Heart left ventricle (tissue), 16 donors: ENCODE results near the gene ZNF343. TPM values are rescaled to one million over a fixed set of nuclear protein-coding genes. Genes with fewer than 3 reads are reported as not detected.

ENCODE experiments used
- ATAC-seq, 4 donors: fragments of 200-7000 bp; cut with Tn5 transposase; one replicate each; pipeline ENCODE4 v1.9.1; 2020 to 2022; ENCODE audit warnings: moderate library complexity in 4 of 4, mild to moderate bottlenecking in 3 of 4, moderate number of reproducible peaks in 1 of 4
- DNase-seq, 5 donors: peaks; one replicate each; pipeline ENCODE4 v3.0.0-alpha.2; 2020
- H3K27ac ChIP-seq, 12 donors: fragments of 200-600 bp; sonication (generic) in 4 of 12; one replicate each; pipeline versions ENCODE4 v1.5.0 to v1.8.0; 2016 to 2022; ENCODE audit warnings: mild to moderate bottlenecking in 2 of 12
- H3K27me3 ChIP-seq, 9 donors: fragments of 200-600 bp; sonication (generic) in 2 of 9; one replicate each; pipeline versions ENCODE4 v1.5.1 to v1.8.0; 2016 to 2022; ENCODE audit warnings: mild to moderate bottlenecking in 3 of 9
- H3K36me3 ChIP-seq, 9 donors: fragments of 200-600 bp; sonication (generic) in 2 of 9; one replicate each; pipeline versions ENCODE4 v1.5.0 to v1.8.0; 2018 to 2022; ENCODE audit warnings: mild to moderate bottlenecking in 2 of 9
- H3K4me1 ChIP-seq, 12 donors: fragments of 200-600 bp; sonication (generic) in 4 of 12; one replicate each; pipeline versions ENCODE4 v1.5.0 to v1.8.0; 2016 to 2022; ENCODE audit warnings: mild to moderate bottlenecking in 3 of 12
- H3K4me3 ChIP-seq, 12 donors: fragments of 200-600 bp; sonication (generic) in 4 of 12; one replicate each; pipeline versions ENCODE4 v1.5.0 to v1.8.0; 2017 to 2022; ENCODE audit warnings: mild to moderate bottlenecking in 9 of 12, moderate library complexity in 4 of 12
- H3K9me3 ChIP-seq, 12 donors: fragments of 200-600 bp; sonication (generic) in 4 of 12; one replicate each; pipeline versions ENCODE4 v1.5.0 to v1.8.0; 2016 to 2022; ENCODE audit warnings: mild to moderate bottlenecking in 1 of 12
- POLR2A ChIP-seq, 2 donors: fragments of 450-650 bp; IDR thresholded peaks; one replicate each; pipeline ENCODE4 v1.6.1; 2017; ENCODE audit warnings: antibody characterized with exemption in 2 of 2, mild to moderate bottlenecking in 2 of 2, moderate library complexity in 2 of 2
- whole genome bisulfite sequencing, 4 donors: extraction: QIAGEN DNeasy Blood & Tissue Kit in 2 of 4; methylation state at CpG; one replicate each; pipeline versions ENCODE4 v1.1.5 to v1.1.7; 2013 to 2018; 5-methylcytosine and 5-hydroxymethylcytosine counted together
- intact Hi-C, 10 donors: fragments of 100-400 bp; cut with DNase I; formaldehyde crosslinking; loops; one replicate each; pipeline versions ENCODE4 v1.11.1 to v1.14.2; 2022
- polyA plus RNA-seq, 2 donors: library from polyadenylated mRNA; stranded (reverse); fragments of 200-250 nt; gene quantifications; one replicate each; pipeline ENCODE4 v1.2.3, GENCODE V29; 2013
- total RNA-seq, 9 donors: library from RNA; depleted of rRNA in 2 of 9; stranded (reverse); fragments of >200 nt in 2 of 9; fragmentation: NEBNext Ultra II Directional in 3 of 9; extraction: Animal tissue kit (Norgen Biotek cat#: 25700) in 3 of 9; gene quantifications; one replicate each; pipeline versions ENCODE4 v1.1.0 to v1.2.4, GENCODE V29; 2016 to 2023
- TF ChIP-seq, protein P1 (sequence below), 12 donors: fragments of 200-600 bp; sonication (generic) in 4 of 12; IDR thresholded peaks; one replicate each; pipeline versions ENCODE4 v1.5.0 to v1.8.0; 2018 to 2022; ENCODE audit warnings: antibody characterized with exemption in 12 of 12, mild to moderate bottlenecking in 5 of 12
- donor health status: ischemic (EF 13 %, LVEDD 7.1; RV severe dilation, severe dysfunction).
- donor health status: healthy with polysubstance abuse.
- donor health status: DM: no; HTN: yes; CAD: no.
- donor health status: DM: no; HTN: no; CAD: no.
- donor health status: ischemic (EF 25% LVEDD 6.9; RV normal size, moderate dysfunction).
- donor health status: ischemic (EF 25% LVEDD 5.7; RV mildly dilated, moderate dysfunction).
- donor health status: healthy.
- donor health status: DM: yes; HTN: yes; CAD: no.
- donor health status: ischemic (EF 35%, LVEDD 5.7; RV mildly dilated, moderate dysfunction).
- donor health status: nonischemic (EF 11% LVEDD 7.7; RV severe dilation, severe dysfunction).
- donor health status: DM: yes; HTN: yes; CAD: no.
- donor health status: PGD.
- donor health status: ischemic (EF 29% LVEDD 5.4; RV normal size, mild dysfunction).
- donor health status: nonischemic (EF 23%, LVEDD 6.1; RV moderate dilation, normal function).

Gene ZNF343
- total and polyA plus RNA-seq, 11 donors: 2.6 to 8.6 (median 5.4) TPM

DNA sequence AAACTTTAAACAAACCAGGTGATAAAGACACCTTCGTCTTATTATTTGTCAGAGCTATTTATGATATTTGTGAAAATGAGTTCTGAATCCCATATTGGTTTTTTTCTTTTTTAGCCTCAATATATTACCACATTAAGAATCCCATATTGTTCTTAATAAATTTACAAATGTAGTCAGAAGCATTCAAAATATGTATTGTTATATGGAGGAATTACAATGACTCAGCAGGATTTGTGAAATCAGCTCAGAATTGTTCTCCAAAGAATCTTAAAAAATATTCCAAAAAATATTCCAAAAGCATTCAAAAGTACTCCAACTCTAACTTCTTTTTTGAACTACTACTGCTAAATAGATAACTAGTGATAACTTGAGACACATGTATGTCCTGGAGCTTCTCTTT lies 6.5 kb upstream of the ZNF343 start:
- 70 to 84% (median 79%) methylated on average over 1 of the region's 1 CpG for WGBS, 4 donors
- no peak for DNase-seq
- Histone ChIP-seq H3K4me3 (no peak overlapping the region), H3K27ac (no peak overlapping the region), H3K9me3 (no peaks in the 10 kb centered on the region), H3K36me3 (no peaks in the 10 kb centered on the region), H3K27me3 (no peaks in the 10 kb centered on the region), H3K4me1 (peaks cover 0 to 8% (median 0%) of the 10 kb centered on the region in 12 donors)
- no peak for TF ChIP-seq POLR2A (IDR thresholded peaks at IDR 0.05)
- TF ChIP-seq, protein P1, sequence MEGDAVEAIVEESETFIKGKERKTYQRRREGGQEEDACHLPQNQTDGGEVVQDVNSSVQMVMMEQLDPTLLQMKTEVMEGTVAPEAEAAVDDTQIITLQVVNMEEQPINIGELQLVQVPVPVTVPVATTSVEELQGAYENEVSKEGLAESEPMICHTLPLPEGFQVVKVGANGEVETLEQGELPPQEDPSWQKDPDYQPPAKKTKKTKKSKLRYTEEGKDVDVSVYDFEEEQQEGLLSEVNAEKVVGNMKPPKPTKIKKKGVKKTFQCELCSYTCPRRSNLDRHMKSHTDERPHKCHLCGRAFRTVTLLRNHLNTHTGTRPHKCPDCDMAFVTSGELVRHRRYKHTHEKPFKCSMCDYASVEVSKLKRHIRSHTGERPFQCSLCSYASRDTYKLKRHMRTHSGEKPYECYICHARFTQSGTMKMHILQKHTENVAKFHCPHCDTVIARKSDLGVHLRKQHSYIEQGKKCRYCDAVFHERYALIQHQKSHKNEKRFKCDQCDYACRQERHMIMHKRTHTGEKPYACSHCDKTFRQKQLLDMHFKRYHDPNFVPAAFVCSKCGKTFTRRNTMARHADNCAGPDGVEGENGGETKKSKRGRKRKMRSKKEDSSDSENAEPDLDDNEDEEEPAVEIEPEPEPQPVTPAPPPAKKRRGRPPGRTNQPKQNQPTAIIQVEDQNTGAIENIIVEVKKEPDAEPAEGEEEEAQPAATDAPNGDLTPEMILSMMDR (IDR thresholded peaks at IDR 0.05): no peak
- intact Hi-C loops: loop anchor here in 1 of 10 donors (5.0 kb wide), 1 partner anchor 132 kb away; no protein-coding TSS in a partner anchor
- ATAC-seq: no peak

DNA sequence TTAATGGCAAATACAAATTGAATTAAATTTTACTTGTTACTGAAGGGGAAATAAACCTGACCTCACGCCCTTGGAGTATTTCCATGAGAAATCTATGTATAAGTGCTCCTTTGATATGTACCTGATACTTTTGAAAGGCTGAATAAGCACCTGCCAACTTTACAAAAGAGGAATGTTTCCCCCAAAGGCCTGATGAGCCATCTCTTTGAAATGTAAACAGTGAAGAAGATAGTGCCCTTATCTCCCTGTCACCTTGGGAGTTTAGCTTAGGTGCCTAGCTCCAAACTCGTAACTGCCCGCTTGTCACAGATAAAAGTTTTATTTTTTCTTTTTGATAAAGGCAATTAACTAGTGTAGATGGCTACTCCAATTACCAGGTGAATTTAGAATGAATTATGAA lies 1.1 kb upstream of the ZNF343 start:
- peak overlapping the region in 9 of 12 donors; percentile 65 to 85 (median 78) for H3K4me3 ChIP-seq

DNA sequence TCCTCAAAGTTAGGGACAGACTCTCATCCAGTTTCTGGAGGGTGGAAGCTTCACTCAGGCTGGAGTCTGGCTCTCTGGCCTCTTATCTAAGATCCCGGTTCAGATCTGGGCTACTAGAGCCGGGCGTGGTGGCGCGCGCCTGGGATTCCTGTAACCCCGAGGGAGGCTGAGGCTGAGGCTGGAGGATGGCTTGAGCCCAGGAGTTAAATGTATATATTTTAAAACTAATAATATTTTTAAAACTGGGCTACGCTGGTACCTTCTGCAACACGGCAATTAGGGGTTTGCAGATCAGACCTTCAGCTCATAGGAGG lies 710 bp upstream of the ZNF343 start:
- WGBS, 4 donors: 33 to 48% (median 46%) methylated on average over 9 of the region's 9 CpGs
- Histone ChIP-seq H3K27ac (peak overlapping the region; percentile 85 to 95 (median 89)), H3K36me3 (no peaks in the 10 kb centered on the region), H3K9me3 (no peaks in the 10 kb centered on the region), H3K4me1 (peaks cover 0 to 21% (median 15%) of the 10 kb centered on the region in 12 donors), H3K4me3 (peak overlapping the region; percentile 55 to 89 (median 76)), H3K27me3 (no peaks in the 10 kb centered on the region)
- ATAC-seq (no peak), DNase-seq (no peak)
- TF ChIP-seq, protein P1 (IDR thresholded peaks at IDR 0.05): no peak
- intact Hi-C loops: loop anchor here in 4 of 10 donors (2.0 to 5.0 kb wide), 3 partner anchors 15 to 39 kb away; partner anchors contain the start of gene SNRPB (in 4 of the 4)

More for the DNA sequence above, 1.1 kb upstream of the ZNF343 start:
- Histone ChIP-seq H3K27me3 (no peaks in the 10 kb centered on the region), H3K27ac (no peak overlapping the region), H3K36me3 (no peaks in the 10 kb centered on the region), H3K9me3 (no peaks in the 10 kb centered on the region), H3K4me1 (peaks cover 0 to 24% (median 15%) of the 10 kb centered on the region in 12 donors)
- TF ChIP-seq, protein P1 (IDR thresholded peaks at IDR 0.05): no peak
- TF ChIP-seq POLR2A (IDR thresholded peaks at IDR 0.05): no peak
- no peak for ATAC-seq
- WGBS, 4 donors: 75 to 77% (median 76%) methylated on average over 3 of the region's 3 CpGs
- intact Hi-C loops: loop anchor here in 4 of 10 donors (2.0 to 5.0 kb wide), 3 partner anchors 15 to 39 kb away; partner anchors contain the start of gene SNRPB (in 4 of the 4)
- no peak for DNase-seq

DNA sequence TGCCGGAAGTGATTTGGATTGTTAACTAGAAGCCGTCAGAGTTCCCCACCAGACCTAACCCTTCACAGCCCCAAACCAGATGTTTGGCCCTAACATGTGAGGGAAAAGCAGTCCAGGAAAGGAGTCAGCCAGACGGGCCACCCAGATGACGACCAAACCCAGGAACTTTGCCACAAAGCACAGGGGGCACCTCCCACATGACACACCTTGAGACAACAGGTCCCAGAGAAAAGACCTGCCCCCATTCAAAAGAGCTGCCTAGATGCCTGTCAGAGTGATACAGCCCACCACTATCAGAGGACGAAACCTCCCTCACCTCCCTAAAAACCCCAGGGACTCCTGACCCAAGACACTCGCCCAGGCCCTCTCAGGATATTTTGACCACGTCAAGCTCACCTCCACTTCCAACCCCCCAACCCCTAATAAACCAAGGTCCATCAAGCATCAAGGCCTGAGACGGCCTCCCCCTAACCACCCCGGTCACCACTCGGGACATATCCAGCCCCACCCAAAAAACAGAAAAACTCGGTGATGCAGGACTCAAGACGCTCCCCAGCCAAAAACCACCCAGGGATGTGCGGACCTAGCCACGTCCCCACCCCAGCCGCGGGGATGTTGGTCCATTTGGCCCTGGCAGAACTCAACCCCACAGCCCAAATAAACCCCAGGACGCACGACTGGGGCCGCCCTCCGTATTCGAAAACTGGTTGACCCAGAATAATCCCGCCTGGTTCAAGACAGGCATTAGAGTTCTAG lies 662 bp downstream of the ZNF343 start:
- WGBS, 4 donors: 7 to 21% (median 13%) methylated on average over 10 to 22 of the region's 22 CpGs
- peak in 2 of 5 donors; percentile 30 to 46 for DNase-seq
- no peak for TF ChIP-seq POLR2A (IDR thresholded peaks at IDR 0.05)
- TF ChIP-seq, protein P1 (IDR thresholded peaks at IDR 0.05): no peak
- intact Hi-C loops: loop anchor here in 4 of 10 donors (2.0 to 5.0 kb wide), 3 partner anchors 17 to 37 kb away; partner anchors contain the start of gene SNRPB (in 4 of the 4)
- peak overlapping the region; percentile 55 to 89 (median 76) for H3K4me3 ChIP-seq
- peak; percentile 16 to 46 (median 40) for ATAC-seq
- H3K36me3 ChIP-seq: no peaks in the 10 kb centered on the region
- no peaks in the 10 kb centered on the region for H3K27me3 ChIP-seq
- H3K27ac ChIP-seq: peak overlapping the region in 11 of 12 donors; percentile 85 to 95 (median 89)
- no peaks in the 10 kb centered on the region for H3K9me3 ChIP-seq
- H3K4me1 ChIP-seq: peaks cover 0 to 18% (median 15%) of the 10 kb centered on the region in 12 donors
